Epithelial cell of proximal tubule (primary cell): ENCODE data around the gene ZNF385B. TPM values are rescaled to one million over a fixed set of nuclear protein-coding genes. Genes with fewer than 3 reads are reported as not detected.
A peak's percentile ranks its signal among the peaks of the same experiment; 100 is the strongest.
"Not testable (repeated sequence)": the region's sequence is repeated elsewhere in the genome, so short reads cannot be mapped to it uniquely, and the experiment has no call there.

ENCODE experiments used
- DNase-seq: peaks from one replicate; pipeline ENCODE4 v3.0.0-alpha.2; 2011; ENCODE audit warnings: low read depth
- H3K4me3 ChIP-seq: 2 replicates; pipeline ENCODE4 v1.5.1; 2011; ENCODE audit warnings: low read depth, mild to moderate bottlenecking, low read length
- total RNA-seq: library from RNA; depleted of rRNA; stranded (reverse); fragments of >200 nt; gene quantifications from 2 replicates; pipeline ENCODE4 v1.2.3, GENCODE V29; 2015
- TF ChIP-seq, protein P1 (sequence below): conservative IDR thresholded peaks from 2 replicates; pipeline ENCODE4 v1.5.1; 2012; ENCODE audit warnings: low read depth, mild to moderate bottlenecking, low read length

Gene ZNF385B
- total RNA-seq, 1 donor from 2014 or later, result 0.69 TPM

DNA sequence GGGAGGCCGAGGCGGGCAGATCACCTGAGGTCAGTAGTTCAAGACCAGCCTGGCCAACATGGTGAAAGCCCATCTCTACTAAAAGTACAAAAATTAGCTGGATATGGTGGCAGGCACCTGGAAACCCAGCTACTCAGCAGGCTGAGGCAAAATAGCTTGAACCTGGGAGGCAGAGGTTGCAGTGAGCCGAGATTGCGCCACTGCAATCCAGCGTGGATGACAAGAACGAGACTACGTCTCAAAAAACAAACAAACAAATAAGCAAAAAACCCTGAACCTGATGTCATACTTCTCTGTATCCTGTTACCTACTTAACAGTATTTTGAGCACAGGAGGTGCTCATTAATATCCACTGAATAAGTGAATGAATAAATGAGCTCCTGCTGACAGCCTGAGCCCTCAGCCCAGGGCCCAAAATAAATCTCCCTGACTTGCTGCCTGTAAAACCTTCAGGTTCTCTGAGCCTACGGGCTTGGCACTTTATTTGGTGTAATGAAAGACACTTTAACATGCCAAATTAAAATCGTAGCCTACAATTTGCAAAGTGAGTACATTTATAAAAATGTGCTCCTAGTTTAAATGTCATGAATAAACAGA, 215.1 kb downstream of the ZNF385B start:
- no peak for DNase-seq
- no peak overlapping the region for H3K4me3 ChIP-seq
- TF ChIP-seq, protein P1, sequence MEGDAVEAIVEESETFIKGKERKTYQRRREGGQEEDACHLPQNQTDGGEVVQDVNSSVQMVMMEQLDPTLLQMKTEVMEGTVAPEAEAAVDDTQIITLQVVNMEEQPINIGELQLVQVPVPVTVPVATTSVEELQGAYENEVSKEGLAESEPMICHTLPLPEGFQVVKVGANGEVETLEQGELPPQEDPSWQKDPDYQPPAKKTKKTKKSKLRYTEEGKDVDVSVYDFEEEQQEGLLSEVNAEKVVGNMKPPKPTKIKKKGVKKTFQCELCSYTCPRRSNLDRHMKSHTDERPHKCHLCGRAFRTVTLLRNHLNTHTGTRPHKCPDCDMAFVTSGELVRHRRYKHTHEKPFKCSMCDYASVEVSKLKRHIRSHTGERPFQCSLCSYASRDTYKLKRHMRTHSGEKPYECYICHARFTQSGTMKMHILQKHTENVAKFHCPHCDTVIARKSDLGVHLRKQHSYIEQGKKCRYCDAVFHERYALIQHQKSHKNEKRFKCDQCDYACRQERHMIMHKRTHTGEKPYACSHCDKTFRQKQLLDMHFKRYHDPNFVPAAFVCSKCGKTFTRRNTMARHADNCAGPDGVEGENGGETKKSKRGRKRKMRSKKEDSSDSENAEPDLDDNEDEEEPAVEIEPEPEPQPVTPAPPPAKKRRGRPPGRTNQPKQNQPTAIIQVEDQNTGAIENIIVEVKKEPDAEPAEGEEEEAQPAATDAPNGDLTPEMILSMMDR, result no peak

DNA sequence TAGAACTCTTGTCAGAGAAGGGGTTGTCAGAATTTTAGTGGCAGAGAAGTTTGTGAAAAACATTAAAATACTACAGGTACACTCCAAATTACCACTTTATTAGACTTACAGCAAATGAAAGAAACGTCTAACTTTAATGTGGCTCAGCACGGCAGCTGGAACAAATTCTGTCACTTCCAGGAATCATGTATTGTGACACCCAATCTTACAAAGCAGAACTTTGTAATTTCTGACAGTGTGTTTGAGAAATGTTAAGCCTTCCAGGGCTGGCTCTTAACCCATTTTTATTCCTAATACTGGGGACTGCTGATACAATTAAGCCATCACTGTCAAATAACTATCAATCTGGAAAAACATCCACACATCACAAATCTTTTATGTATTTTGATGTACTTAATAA, 216.4 kb downstream of the ZNF385B start:
- no peak overlapping the region for H3K4me3 ChIP-seq
- TF ChIP-seq, protein P1, result no peak
- DNase-seq, result no peak

DNA sequence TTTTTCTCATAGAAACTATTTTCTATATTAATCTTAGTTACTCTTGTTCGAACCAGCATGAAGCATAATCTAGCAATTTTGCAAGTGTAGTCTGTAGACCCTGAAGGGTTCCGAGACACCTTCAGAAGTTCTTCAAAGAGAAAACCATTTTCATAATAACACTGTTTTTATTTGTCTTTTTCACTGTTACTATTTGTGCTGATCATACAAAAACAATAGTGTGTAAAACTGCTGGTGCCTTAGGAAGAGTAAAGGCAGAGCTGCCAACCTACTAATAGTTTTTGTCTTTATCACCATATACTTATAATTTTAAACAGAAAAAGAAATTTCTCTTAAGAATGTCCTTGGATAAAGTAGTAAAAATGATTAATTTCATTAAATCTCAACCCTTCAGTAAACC, 218.9 kb downstream of the ZNF385B start:
- no peak overlapping the region for H3K4me3 ChIP-seq
- TF ChIP-seq, protein P1, result no peak
- no peak for DNase-seq

DNA sequence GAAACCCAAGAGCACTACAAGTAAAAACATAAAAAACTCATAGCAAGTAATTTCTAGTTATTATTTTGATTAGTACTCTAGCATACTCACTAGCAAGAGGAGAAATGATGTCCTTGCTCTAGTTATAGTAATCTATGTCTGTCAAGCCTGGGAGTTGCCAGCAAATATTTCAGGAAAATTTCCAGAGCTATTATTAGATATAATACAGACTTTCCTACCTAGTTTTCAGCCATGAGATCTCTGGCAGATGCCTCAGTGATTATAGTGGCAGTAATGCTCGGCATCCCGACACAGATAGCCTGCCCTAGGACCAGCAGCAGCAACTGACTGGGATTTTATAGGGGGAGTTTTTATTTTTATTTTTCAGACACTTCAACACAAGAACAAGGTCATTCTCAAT, 224.4 kb downstream of the ZNF385B start:
- TF ChIP-seq, protein P1, result no peak
- no peak overlapping the region for H3K4me3 ChIP-seq
- DNase-seq, result no peak

DNA sequence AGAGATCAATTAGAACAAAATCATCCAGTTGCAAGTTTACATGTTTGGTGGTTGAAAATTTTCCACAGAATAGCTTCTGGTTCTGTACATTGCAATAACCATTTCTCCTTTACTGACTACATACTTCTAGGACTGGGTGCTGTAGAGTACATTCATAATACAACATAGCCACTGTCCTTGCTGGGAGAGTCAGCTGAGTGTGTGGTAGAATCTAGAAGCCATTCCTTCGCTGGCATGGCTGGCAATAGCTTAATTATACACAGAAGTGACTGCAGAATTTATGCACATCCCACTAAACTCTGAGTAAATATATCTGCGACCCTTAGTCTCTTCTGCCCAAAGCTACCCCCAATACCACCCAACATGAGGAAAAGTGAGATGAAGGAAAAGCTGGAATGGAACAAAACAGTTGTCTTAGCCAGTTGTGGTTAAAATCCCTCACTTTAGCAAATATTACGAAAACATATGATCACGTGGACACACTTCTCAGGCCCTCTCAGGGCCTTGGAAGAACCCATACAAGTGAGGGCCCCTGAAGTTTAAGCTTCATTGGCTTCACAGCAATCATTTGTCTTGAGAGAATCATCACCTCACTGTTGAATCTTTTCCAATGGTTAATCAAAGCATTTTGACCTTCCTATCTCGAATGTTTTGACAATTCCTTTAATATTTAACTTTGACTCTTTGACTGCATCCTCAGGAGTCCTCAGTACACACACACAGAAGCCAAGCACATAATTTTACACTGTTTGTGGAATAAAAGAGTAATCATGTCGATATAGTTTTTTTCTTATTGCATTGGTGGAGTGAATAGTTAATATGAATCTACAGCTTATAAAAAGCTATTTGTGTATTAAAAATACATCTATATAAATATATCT, 225.1 kb downstream of the ZNF385B start:
- no peak overlapping the region for H3K4me3 ChIP-seq
- peak; percentile 59 for DNase-seq
- TF ChIP-seq, protein P1, result no peak

DNA sequence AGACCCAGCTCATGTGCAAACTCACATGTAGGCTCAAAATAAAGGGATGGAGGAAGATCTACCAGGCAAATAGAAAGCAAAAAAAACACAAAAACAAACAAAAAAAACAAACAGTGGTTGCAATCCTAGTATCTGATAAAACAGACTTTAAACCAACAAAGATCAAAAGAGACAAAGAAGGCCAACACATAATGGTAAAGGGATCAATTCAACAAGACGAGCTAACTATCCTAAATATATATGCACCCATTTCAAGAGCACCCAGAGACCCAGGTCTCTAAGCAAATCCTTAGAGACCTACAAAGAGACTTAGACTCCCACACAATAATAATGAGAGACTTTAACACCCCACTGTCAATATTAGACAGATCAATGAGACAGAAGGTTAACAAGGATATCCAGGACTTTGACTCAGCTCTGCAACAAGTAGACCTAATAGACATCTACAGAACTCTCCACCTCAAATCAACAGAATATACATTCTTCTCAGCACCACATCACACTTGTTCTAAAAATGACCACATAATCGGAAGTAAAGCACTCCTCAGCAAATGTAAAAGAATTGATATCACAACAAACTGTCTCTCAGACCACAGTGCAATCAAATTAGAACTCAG, 229.5 kb downstream of the ZNF385B start:
- DNase-seq, H3K4me3 ChIP-seq: not testable (repeated sequence)

- DNase-seq, H3K4me3 ChIP-seq: not testable (repeated sequence)
Measured at GRCh38 chr2:179629776-179630175, 231.6 kb downstream of the ZNF385B start.
